A673 (cell line): Measurements from ENCODE around the gene C2orf81. TPM values are rescaled to one million over a fixed set of nuclear protein-coding genes. Genes with fewer than 3 reads are reported as not detected.

Source experiments
- BruUV-seq: library from RNA; stranded (reverse); fragments of 400-500 nt; replicated peaks from 2 replicates; lab custom pipeline; 2021; lab: Mats Ljungman, UMichigan
- CTCF ChIA-PET: fragments of 300-600 bp; sonication (Branson Sonifier 250); formaldehyde crosslinking; loops from one replicate; lab custom pipeline; 2022; ENCODE audit warnings: antibody characterized with exemption; lab: Charles Lee
- POLR2A ChIA-PET: fragments of 300-600 bp; sonication (Branson Sonifier 250); formaldehyde crosslinking; loops from one replicate; lab custom pipeline; 2022; ENCODE audit warnings: antibody characterized with exemption; ENCODE audit not compliant: low non-redundant PET; lab: Charles Lee
- DNase-seq: peaks from one replicate; pipeline ENCODE4 v3.0.0-alpha.2; 2015; ENCODE audit warnings: low spot score
- H3K27ac ChIP-seq: fragments of 200-600 bp; sonication (generic); 2 replicates; pipeline ENCODE4 v1.5.1; 2016; ENCODE audit warnings: mixed run types, low read depth, mild to moderate bottlenecking, mixed read lengths, antibody characterized with exemption, low read length; ENCODE audit not compliant: poor library complexity, severe bottlenecking
- H3K27me3 ChIP-seq: fragments of 200-600 bp; sonication (generic); replicated peaks from 2 replicates; pipeline ENCODE4 v1.6.1; 2017; ENCODE audit warnings: mixed run types, low read depth, mild to moderate bottlenecking, mixed read lengths, antibody characterized with exemption, low read length; ENCODE audit not compliant: insufficient read depth, poor library complexity
- H3K36me3 ChIP-seq: fragments of 200-600 bp; sonication (generic); 2 replicates; pipeline ENCODE4 v1.6.1; 2016; ENCODE audit warnings: mixed run types, mild to moderate bottlenecking, mixed read lengths, antibody characterized with exemption, low read length; ENCODE audit not compliant: insufficient read depth, poor library complexity, severe bottlenecking
- H3K4me1 ChIP-seq: fragments of 200-600 bp; sonication (generic); 2 replicates; pipeline ENCODE4 v1.6.1; 2017; ENCODE audit warnings: mixed run types, mild to moderate bottlenecking, mixed read lengths, antibody characterized with exemption, low read length; ENCODE audit not compliant: insufficient read depth, poor library complexity, severe bottlenecking
- H3K4me3 ChIP-seq: fragments of 200-600 bp; sonication (generic); 2 replicates; pipeline ENCODE4 v1.5.1; 2016; ENCODE audit warnings: low read depth, mixed run types, mild to moderate bottlenecking, mixed read lengths, low read length; ENCODE audit not compliant: poor library complexity, severe bottlenecking
- H3K9me3 ChIP-seq: fragments of 200-600 bp; sonication (generic); 2 replicates; pipeline ENCODE4 v1.6.1; 2016; ENCODE audit warnings: mixed run types, low read depth, mild to moderate bottlenecking, mixed read lengths, antibody characterized with exemption, low read length; ENCODE audit not compliant: poor library complexity, severe bottlenecking
- CTCF ChIP-seq: fragments of 300-800, 200-600 bp; sonication (generic); conservative IDR thresholded peaks from 2 replicates; pipeline ENCODE4 v1.5.1; 2017; ENCODE audit warnings: low read depth, mild to moderate bottlenecking, antibody characterized with exemption, low read length, moderate library complexity, mixed read lengths
- EZH2 ChIP-seq: fragments of 200-600 bp; sonication (generic); IDR thresholded peaks from 2 replicates; pipeline ENCODE4 v1.6.1; 2017; ENCODE audit warnings: borderline replicate concordance, low read depth, mild to moderate bottlenecking, mixed read lengths, antibody characterized with exemption, low read length; ENCODE audit not compliant: poor library complexity, severe bottlenecking
- intact Hi-C: fragments of 100-400 bp; cut with micrococcal nuclease; formaldehyde crosslinking; loops from one replicate; pipeline ENCODE4 v1.10.0; 2022; ENCODE audit not compliant: unreplicated experiment
- total RNA-seq: library from RNA; stranded (reverse); gene quantifications from 2 replicates; pipeline ENCODE4 v1.2.3, GENCODE V29; 2021

C2orf81 gene
- total RNA-seq, 1 experiment from 2014 or later, result 1.9 TPM

GRCh38 chr2:74384051-74384450, 37.4 kb downstream of the C2orf81 start:
- DNase-seq, result no peak
- no peak overlapping the region for H3K27ac ChIP-seq
- H3K36me3 ChIP-seq, result no peaks in the 10 kb centered on the region
- no peak overlapping the region for H3K4me3 ChIP-seq
- H3K27me3 ChIP-seq, result no peaks in the 10 kb centered on the region
- POLR2A ChIA-PET, result no interaction called here
- intact Hi-C loops, result no loop called here
- peaks cover 11% of the 10 kb centered on the region for H3K4me1 ChIP-seq
- H3K9me3 ChIP-seq, result no peaks in the 10 kb centered on the region
- CTCF ChIA-PET, result no interaction called here
- no TSS peak for BruUV-seq
- TF ChIP-seq CTCF (no peak), EZH2 (no peak)

DNA sequence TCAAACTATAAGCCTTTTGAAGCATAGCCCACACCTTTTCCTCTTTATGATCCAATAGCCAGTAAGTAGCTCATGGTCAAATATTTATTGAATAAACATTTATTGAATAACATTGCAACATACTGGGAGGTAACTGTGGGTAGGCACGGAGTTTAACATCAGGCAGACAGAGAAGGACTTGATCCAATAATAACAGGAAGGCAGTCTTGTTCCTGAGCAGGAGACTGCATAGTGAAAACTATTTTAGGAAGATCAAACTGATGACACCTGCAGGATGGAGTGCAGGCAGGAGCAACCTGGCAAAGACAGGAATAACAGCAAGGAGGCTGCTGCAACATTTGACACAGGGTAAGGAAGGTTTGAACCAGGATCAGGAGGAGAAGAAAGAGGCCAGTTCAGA, 38.2 kb downstream of the C2orf81 start:
- intact Hi-C loops, result no loop called here
- H3K4me3 ChIP-seq, result no peak overlapping the region
- no peak for DNase-seq
- H3K36me3 ChIP-seq, result no peaks in the 10 kb centered on the region
- peaks cover 11% of the 10 kb centered on the region for H3K4me1 ChIP-seq
- TF ChIP-seq EZH2 (no peak), CTCF (no peak)
- no peaks in the 10 kb centered on the region for H3K27me3 ChIP-seq
- ChIA-PET CTCF (no interaction called here), POLR2A (no interaction called here)
- no TSS peak for BruUV-seq
- H3K27ac ChIP-seq, result no peak overlapping the region
- H3K9me3 ChIP-seq, result no peaks in the 10 kb centered on the region

- no peaks in the 10 kb centered on the region for H3K9me3 ChIP-seq
- no peak for DNase-seq
- no peak overlapping the region for H3K27ac ChIP-seq
- peaks cover 11% of the 10 kb centered on the region for H3K36me3 ChIP-seq
- intact Hi-C loops, result no loop called here
- H3K4me1 ChIP-seq, result peaks cover 11% of the 10 kb centered on the region
- BruUV-seq, result no TSS peak
- ChIA-PET CTCF (no interaction called here), POLR2A (no interaction called here)
- H3K27me3 ChIP-seq, result no peaks in the 10 kb centered on the region
- TF ChIP-seq CTCF (no peak), EZH2 (no peak)
- no peak overlapping the region for H3K4me3 ChIP-seq
These were observed 39.7 kb downstream of the C2orf81 start for GRCh38 chr2:74381751-74382150.
